Stimulated activated CD4-positive, alpha-beta T cell treated with anti-CD3 and anti-CD28 coated beads, Interleukin-1b, Interleukin-23, amount 100 ng/mL, for 24 hours (primary cell): ENCODE measurements around the gene RASL12.
"Not testable (repeated sequence)": the region's sequence is repeated elsewhere in the genome, so short reads cannot be mapped to it uniquely, and the experiment has no call there.

Experiments
- DNase-seq, 4 experiments: peaks; one replicate each; pipeline ENCODE4 v3.0.0-alpha.2; 2020; ENCODE audit warnings: low read depth in 4 of 4, low spot score in 1 of 4

RASL12 gene

DNA sequence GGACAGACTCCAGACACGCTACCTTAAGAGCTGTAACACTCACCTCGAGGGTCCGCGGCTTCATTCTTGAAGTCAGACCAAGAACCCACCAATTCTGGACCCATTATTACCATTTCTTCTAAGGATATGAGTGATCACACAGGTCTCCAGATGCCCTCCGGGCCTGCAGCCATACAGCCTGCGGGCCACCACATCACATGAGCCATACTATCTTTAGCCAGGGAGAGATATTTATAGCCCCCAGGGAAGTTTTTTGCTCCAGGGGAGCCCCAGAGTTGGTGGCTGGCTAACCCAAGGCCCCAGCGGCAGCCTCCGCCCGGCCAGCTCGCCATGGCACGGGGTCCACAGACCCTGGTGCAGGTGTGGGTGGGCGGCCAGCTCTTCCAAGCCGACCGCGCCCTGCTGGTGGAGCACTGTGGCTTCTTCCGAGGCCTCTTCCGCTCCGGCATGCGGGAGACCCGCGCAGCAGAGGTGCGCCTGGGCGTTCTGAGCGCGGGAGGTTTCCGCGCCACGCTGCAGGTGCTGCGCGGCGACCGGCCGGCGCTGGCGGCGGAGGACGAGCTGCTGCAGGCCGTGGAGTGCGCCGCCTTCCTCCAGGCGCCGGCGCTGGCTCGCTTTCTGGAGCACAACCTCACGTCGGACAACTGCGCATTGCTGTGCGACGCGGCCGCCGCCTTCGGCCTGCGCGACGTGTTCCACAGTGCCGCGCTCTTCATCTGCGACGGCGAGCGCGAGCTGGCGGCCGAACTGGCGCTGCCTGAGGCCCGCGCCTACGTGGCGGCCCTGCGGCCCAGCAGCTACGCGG lies 8.9 kb upstream of the RASL12 start, which contains the start of gene KBTBD13:
KBTBD13 (plus strand) TSS at position 261 of the 805 bp plus-strand sequence; CDS start at position 331, 70 bp downstream.
- DNase-seq, result no peak

DNA sequence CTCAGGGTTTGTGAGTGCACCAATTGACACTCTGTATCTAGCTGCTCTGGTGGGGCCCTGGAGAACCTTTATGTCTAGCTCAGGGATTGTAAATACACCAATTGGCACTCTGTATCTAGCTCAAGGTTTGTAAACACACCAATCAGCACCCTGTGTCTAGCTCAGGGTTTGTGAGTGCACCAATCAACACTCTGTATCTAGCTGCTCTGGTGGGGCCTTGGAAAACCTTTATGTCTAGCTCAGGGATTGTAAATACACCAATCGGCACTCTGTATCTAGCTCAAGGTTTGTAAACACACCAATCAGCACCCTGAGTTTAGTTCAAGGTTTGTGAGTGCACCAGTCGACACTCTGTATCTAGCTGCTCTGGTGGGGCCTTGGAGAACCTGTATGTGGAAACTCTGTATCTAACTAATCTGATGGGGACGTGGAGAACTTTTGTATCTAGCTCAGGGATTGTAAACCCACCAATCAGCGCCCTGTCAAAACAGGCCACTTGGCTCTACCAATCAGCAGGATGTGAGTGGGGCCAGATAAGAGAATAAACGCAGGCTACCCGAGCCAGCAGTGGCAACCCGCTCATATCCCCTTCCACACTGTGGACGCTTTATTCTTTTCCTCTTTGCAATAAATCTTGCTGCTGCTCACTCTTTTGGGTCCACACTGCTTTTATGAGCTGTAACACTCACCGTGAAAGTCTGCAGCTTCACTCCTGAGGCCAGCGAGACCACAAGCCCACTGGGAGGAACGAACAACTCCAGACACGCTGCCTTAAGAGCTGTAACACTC lies 8.0 kb upstream of the RASL12 start:
- DNase-seq, result not testable (repeated sequence)

DNA sequence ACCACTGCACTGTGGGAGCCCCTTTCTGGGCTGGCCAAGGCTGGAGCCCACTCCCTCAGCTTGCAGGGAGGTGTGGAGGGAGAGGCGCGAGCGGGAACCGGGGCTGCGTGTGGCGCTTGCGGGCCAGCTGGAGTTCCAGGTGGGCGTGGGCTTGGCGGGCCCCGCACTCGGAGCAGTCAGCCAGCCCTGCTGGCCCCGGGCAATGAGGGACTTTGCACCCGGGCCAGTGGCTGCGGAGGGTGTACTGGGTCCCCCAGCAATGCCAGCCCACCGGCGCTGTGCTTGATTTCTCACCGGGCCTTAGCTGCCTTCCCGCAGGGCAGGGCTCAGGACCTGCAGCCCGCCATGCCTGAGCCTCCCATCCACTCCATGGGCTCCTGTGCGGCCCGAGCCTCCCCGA lies 7.2 kb upstream of the RASL12 start:
- not testable (repeated sequence) for DNase-seq

DNA sequence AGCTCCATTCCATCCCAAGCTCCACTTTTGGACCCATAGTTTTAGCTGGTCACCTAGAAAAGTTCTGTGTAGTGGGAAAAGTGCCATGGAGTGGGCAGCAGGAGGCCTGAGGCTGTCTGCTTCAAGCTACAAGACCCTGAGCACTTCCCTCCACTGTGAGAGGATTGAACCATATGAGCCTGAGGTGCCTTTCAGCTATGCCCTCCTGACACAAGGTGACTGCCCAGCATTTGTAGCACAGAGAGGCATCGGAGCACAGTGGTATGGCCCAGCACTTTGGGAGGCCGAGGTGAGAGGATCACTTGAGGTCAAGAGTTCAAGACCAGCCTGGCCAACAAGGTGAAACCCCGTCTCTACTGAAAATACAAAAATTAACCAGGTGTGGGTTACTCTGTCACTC lies 4.8 kb upstream of the RASL12 start:
- DNase-seq, result no peak

DNA sequence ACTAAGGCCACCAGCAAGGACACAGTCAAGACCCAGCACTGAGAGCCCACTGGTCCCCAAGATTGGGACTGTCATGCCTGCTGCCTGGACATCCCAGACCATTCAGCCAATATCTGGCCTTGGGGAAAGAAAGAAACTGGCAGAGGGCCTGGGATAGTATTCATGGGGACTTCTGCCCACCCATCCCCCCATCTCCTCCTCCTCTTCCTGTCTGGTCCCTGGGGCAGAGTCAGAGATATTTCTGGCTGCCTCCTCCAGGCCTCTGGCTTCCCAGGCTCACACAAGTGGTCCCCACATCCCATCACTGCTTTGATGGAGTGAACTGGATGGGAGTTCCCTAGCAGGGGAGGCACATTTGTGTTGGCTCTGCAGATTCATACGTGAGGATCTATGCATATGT lies 4.2 kb upstream of the RASL12 start:
- DNase-seq, result no peak

DNA sequence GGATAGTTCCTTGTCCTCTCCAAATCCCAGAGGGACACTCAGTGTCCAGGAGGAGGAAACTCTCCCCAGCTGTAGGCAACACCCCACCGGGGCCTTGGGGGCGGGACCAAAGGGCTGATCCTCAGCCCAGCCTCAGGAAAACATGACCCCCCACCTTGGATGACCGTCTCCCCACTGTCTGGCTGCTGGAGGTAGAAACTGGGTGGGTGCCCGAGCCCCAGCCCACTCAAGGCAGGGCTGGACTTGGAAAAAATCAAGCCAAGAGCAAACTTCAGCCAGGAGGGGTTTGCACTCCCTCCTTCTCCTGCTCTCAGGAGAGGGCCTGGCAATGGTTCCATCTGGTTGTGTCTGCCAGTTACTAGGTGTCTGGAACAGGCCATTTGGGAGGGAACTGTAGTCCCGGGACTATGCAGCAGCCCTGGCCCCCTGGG lies 3.6 kb upstream of the RASL12 start:
- no peak for DNase-seq

DNA sequence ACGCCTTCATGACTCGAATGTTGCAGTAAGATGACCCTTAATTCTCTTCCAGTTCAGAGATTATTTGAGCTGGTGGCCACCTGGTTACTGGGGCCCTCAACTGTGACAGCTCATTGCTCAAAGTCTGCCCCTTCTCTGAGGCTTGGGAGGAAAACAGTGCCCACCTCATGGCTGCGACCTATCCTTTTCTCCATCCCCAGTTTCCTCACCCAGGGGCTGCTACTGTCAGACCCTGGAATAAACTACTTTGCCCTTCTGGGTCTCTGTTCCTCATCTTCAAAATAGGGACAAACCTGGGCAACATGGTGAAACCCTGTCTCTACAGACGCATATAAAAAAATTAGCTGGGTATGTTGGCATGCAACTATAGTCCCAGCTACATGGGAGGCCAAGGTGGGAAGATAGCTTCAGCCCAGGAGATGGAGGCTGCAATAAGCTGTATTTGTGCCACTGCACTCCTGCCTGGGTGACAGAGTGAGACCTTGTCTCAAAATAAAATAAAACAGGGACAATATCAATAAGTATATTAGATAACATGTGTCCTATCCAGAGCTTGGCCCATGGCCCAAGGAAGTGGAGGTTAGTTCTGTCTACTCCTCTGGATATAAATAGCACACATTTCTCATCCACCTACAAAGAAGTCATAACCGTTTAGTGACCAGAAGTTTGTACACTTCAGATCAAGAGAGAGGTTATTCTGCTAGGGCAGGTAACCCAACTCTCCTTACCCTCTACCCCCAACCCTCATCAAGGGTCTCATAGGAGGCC lies 2.2 kb upstream of the RASL12 start:
- DNase-seq, result no peak

DNA sequence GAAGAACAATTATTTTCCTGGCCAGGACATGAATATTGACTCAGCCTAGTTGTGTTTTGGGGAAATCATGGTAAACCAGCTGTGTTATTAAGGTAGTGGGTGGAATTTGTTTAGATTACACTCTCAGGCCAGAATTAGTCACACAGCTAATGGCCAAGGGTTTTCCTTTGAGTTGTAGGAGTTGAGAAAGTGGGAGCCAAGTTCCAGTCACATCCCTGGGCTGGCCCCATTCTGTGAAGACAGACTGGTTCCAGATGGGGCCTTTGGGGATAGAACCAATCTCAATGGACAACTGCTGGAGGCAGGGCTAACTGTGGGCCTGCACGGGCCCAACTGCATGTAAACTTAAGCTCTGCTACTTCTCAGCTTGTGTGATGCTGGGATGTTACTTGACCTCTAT lies 1.4 kb upstream of the RASL12 start:
- no peak for DNase-seq

DNA sequence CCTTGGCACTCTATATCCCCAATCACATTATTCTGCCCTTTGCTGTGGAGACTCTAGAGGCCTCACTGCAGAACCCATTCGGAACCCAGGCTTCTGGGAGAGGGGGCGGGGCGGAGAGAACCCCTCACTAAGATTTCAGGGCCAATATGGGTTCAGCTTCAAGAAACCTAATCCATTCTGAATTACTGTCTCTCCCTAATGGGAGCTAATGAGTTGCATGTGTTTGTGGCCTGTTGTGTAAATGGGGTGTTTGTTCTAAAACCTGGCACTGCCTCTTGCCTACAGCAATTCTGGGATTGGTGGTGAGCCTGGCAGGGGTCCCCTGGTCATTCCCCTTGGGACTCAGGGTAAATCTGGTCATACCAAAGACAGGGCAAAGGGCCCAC lies 605 bp upstream of the RASL12 start:
- DNase-seq, result no peak

DNA sequence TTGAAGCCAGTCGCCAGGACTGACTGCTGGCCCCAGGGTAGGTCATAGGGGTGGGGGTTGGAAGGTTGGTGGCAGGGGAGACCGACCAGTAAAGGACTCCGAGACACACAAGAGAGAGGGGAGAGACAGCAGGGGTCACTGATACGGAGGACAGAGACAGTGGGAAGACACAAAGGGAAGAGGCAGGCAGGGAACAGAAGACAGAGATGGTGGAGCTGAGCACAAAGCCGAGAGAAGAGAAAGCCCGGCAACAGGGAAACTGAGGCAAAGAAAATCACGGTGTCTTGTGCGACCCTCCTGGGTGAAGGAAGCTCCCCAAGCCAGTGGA lies 510 bp downstream of the RASL12 start:
- no peak for DNase-seq

DNA sequence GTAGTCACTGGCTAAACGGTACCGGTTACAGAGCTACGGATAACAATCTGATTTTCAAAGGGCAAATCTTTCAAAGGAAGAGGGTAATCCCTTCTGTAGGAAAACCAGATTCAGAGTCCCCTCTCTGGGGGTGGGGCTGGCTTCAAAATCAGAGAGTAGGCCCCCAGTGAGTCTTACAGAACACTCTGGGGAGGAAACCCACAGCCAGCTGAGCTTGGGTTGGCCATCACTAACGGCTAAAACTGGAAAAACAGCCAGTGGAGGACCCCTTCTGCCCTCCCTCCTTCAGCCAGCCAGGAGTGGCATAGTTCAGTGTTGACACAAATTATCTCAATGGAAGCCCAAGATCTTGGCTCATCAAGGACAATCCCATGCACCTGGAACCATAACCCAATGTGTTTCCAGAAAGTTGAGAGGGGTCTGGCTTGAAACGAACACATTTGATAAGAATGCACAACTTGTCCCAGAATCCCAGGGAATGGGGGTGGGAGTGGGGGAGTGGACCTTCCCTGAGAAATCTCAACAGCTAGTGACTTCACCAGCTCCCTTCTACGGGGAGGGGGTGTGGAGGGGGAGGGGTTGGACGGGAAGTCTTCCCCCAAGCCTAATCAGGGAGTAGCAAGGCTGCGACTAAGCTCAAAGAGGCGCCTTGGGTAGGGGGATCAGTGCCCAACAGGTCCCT lies 1.0 kb downstream of the RASL12 start:
- no peak for DNase-seq

DNA sequence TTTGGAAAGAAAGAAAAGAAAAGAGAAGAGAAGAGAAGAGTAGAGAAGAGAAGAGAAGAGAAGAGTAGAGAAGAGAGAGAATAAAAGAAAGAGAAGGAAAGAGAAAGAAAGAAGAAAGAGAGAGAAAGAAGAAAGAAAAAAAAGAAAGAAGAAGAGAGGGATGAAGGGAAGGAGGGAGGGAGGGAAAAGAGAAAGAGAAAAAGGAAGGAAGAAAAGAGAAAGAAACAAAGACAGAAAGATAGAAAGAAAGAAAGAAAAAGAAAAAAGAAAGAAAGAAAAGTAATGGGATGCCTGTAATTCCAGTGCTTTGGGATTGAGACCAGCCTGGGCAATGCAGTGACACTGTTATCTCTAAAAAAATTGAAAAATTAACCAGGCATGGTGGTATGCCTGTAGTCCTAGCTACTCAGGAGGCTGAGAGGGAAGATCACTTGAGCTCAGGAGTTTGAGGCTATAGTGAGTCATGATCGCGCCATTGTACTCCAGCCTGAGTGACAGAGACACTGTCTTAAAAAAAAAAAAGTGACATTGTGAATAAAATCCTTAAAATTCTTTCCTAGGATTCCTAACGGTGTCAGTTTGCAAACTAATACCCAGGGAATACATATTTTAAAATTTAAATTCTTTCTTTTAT lies 1.7 kb downstream of the RASL12 start:
- DNase-seq, result no peak

DNA sequence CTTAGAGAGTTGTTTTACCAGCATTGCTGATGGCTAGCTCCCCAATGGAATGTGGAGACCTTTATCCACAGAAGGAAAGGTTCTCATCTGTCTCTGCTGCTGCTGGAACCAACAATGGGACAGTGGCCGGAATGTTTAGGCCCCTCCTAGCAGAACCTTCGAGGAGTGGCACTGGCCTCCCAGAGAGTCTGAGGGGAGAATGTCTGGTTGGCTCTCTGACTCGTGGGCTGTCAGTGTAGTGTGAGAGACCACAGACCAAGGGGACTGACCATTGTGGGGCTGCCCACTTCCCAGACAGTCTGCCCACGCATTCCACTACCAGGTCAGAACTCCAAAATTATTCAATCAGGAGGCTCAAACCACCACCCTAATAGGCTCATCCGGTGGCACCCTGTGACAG lies 5.1 kb downstream of the RASL12 start:
- DNase-seq, result no peak

DNA sequence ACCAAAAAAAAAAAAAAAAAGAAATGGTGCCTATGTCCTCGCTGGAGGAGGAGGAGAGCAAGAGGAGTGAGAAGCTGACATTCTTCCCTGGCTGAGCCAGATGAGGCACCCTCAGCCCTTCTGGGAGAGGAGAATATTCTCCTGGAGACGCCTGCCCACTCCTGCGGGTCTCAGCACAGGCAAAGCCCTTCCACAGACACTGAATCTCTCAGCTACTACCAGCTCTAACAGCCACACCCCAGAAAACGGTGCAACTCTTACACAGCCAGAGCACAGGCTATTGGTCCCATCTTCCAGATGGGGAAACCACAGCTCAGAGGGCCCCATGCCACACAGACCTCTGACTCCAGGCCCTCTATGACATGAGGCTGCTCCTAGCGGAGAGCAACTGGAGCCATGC lies 5.7 kb downstream of the RASL12 start:
- no peak for DNase-seq

DNA sequence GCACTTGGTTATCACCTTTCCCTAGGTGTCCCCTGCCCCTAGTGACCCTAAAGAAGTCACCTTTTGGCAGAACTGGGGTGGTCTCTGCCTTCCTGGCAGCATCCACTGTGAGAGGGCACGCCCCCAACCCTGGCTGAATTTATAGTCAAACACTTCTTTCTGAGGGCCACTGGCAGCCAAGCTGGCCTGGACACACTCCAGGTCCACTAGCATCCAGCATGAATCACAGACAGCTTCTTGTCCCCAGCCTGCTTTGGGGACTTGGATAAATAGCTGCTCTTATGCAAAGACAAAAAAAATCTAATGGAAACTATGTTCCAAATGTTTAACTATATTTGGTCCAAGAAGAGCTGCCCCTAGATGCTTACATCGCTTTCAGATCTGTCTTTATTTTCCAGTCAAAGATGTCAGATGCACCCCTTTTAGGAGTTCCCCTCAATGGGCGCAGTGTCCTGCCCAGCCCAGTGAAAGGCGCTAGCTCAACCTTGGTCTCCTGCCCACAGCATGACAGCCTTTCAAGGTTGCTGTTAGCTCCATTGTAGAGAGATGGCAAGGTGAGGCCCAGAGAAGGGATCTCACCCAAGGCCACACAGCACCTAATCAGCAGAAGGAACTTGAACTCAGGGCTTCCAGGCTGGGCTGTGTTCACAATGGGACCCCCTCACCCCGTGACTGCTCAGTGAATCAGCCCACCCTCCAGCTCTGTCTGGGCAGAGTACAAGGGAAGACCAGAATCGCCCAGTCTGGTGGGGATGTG lies 7.0 kb downstream of the RASL12 start:
- DNase-seq, result no peak

DNA sequence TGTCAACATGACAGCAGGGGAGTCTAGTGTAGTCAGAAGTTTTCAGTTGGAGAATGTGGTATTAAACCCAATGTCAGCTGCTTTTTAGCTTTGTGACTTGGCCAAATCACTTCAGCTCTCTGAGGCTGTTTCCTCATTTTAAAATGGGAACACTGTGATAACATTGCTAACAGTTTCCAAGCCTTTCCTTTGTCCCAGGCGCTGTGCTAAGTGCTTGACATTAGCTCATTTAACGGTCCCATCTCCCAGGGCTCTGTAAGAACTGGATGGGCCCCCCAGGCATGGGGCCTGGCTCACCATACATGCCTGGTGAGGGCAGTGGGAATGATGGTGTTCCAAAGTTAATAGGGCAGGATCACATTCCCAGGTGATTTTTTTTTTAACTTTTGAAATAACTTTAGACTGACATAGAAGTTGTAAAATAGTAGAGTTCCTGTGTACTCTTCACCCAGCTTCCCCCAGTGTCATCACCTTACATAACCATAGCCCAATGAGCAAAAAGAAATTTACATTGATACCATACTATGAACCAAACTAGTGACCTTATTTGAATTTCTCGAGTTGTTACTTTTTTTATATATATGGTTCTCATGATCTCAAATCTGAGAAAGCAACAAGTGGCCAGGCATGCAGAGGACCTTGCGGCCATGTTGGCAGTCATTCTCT lies 7.7 kb downstream of the RASL12 start:
- DNase-seq, result no peak

DNA sequence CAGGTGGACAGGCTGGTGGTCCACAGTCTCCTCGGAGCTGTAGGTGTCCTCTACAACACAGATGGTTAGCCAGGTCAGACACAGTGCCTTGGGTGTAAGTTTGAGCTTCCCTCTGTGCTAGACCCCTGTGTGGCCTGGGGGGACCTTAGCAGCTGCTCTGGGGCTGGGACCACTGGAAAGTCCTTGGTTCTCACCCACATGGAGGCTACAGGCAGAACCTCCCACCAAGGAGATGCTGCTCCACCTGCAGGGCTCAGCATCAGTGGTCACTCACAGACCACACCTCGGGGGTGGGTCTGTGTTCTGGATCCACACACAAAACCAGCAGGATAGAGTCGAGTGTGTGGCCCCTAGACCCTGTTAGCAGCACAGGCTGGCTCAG lies 8.4 kb downstream of the RASL12 start:
- DNase-seq, result no peak

DNA sequence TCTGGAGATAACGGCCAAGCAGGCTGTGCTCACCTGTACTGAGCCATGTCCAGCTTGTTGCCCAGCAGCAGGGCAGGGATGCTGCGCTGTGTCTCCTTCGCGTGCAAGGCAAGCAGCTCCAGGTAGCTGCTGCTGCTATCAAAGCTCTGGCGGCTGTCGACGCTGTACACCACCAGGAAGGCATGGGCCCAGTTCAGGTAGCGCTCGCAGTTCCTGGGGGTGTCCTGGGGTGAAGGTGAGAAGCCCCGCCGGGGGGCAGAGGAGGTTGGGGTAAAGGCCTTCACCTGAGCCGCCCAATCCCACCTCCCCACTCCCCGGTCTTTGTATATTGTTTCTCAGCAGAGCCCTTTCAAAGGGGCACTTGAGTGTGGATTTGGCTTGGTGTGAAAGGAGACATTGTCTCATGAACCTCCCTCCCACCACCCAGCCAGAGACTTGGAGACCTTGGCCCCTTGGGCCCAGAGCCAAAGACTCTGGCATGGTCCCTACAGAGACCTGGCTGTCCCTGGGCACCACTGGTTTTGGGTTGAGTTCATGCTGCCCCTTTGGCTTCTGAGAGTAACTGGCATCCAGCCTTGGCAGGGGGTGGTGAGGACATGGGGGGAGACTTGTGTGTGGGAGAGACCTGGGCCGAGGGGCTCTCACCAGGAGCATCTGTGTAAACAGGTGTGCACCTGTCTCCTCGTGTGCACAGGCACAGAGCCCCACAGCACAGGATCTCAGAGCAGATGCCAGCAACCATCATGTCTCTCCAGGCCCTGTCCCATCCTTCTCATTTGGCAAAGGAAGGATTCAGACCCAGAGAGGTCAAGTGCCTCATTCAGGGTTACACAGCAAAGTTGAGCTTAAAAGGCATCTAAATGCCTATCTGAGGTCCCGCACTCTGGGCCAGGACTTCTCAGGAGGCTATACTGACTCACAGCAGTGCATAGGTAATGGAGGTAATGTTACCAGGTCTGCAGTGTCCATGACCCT lies 9.1 kb downstream of the RASL12 start:
- DNase-seq, result no peak
